Endothelial cell of umbilical vein (primary cell): ENCODE measurements around the gene GRID2.

Source experiments
- POLR2AphosphoS5 ChIP-seq: IDR thresholded peaks from 2 replicates; pipeline ENCODE4 v1.6.1; 2012; ENCODE audit warnings: low read depth, mild to moderate bottlenecking, control low read depth, low read length, moderate library complexity; ENCODE audit not compliant: insufficient read depth
- TF ChIP-seq, protein P1 (sequence below), 2 donors: IDR thresholded peaks; 1 replicate in 1 of 2; 2 replicates in 1 of 2; pipeline ENCODE4 v1.5.1; 2011; ENCODE audit warnings: low read length in 2 of 2, mild to moderate bottlenecking in 2 of 2, moderate library complexity in 2 of 2, control low read depth in 1 of 2, inconsistent platforms in 1 of 2, low read depth in 1 of 2; ENCODE audit not compliant: insufficient read depth in 1 of 2; ENCODE audit errors: extremely low read depth in 1 of 2

DNA sequence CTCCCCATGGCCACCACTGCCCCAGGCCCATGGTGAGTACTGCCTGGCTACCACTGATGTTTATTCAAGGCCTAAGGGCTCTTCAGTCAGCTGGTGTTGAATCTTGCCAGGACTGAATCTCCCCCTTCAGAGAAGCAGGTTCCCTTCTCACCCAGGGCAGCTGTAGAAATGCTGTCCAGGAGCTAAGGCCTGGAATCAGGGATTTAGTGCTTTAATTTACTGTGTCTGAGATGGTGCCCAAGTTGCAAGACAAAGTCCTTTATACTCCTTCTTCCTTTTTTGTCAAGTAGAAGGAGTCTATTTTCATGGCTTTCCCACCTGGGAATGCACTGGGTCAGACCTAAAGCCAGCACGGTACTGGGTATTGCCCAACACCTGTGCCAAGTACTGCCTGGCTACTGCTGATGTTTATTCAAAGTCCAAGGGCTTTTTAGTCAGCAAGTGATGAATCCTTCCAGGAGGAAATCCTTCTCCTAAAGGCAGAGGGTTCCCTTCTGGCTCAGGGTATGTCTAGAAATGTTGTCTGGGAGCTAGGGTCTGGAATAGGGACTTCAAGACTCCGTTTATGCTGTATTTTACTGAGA is 1407.2 kb downstream of the GRID2 start:
- no peak for TF ChIP-seq POLR2AphosphoS5
- TF ChIP-seq, protein P1, sequence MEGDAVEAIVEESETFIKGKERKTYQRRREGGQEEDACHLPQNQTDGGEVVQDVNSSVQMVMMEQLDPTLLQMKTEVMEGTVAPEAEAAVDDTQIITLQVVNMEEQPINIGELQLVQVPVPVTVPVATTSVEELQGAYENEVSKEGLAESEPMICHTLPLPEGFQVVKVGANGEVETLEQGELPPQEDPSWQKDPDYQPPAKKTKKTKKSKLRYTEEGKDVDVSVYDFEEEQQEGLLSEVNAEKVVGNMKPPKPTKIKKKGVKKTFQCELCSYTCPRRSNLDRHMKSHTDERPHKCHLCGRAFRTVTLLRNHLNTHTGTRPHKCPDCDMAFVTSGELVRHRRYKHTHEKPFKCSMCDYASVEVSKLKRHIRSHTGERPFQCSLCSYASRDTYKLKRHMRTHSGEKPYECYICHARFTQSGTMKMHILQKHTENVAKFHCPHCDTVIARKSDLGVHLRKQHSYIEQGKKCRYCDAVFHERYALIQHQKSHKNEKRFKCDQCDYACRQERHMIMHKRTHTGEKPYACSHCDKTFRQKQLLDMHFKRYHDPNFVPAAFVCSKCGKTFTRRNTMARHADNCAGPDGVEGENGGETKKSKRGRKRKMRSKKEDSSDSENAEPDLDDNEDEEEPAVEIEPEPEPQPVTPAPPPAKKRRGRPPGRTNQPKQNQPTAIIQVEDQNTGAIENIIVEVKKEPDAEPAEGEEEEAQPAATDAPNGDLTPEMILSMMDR (IDR thresholded peaks at IDR 0.05; ENCODE audit: extremely low read depth in 1 of 2, insufficient read depth in 1 of 2, low read depth in 1 of 2, low read length in 2 of 2), result no peak
